K562 (cell line): ENCODE measurements around the gene OPRL1.

Source experiments
- CLOCK ChIP-seq: fragments of 250-450 bp; sonication (Bioruptor Pico); IDR thresholded peaks from 2 replicates; pipeline ENCODE4 v1.4.0; 2020; ENCODE audit warnings: mild to moderate bottlenecking, moderate library complexity, borderline replicate concordance
- VEZF1 ChIP-seq: fragments of 200-800 bp; sonication (Bioruptor generic); IDR thresholded peaks from 2 replicates; pipeline ENCODE4 v1.6.1; 2017; ENCODE audit warnings: missing genetic modification characterization, missing compliant biosample characterization
- ZNF398 ChIP-seq: fragments of 250-450 bp; sonication (Bioruptor Pico); IDR thresholded peaks from 2 replicates; pipeline ENCODE4 v1.8.0; 2021; ENCODE audit warnings: moderate library complexity, mild to moderate bottlenecking, inconsistent platforms

- TF ChIP-seq VEZF1 = no peak
- no peak for TF ChIP-seq ZNF398 (CRISPR knock-in tag)
- TF ChIP-seq CLOCK = no peak
These were observed 6.3 kb upstream of the OPRL1 start for GRCh38 chr20:64073476-64074183.
